Measurements from ENCODE around the gene YIPF2. TPM values are rescaled to one million over a fixed set of nuclear protein-coding genes. Genes with fewer than 3 reads are reported as not detected.

The YIPF2 gene
- total RNA-seq, 4 donors from 2014 or later = 40.5 to 100 (median 71.0) TPM

DNA sequence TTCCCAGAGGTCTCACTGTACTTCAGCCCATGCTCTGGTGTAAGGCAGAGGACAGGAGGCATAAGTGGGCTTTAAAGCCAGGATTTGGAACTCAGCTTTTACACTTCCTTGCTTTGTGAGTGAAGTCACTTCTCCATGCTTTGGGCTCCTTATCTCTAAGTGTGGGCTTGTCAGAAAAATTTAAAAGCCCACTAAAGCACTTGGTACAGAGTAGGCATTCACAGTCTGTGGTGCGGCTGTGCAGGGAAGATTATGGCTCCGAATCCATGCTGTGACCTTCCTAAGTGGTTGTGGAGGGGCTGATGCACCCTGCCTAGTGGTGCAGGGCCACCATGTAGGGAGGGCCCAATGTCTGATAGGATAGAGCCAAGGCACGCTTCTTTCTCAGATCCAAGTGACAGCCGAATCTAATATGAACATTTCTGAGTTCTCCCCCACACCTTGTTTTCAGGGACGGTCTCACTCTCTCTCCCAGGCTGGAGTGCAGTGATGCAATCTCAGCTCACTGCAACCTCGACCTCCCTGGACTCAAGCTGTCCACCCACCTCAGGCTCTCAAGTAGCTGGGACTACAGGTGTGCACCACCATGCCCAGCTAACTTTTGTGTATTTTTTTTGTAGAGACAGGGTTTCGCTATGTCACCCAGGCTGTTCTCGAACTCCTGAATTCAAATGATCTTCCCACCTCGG lies 7.1 kb upstream of the YIPF2 start:
- no peaks in the 10 kb centered on the region for H3K4me1 ChIP-seq
- no peaks in the 10 kb centered on the region for H3K36me3 ChIP-seq
- DNase-seq = no peak
- TF ChIP-seq, protein P1, sequence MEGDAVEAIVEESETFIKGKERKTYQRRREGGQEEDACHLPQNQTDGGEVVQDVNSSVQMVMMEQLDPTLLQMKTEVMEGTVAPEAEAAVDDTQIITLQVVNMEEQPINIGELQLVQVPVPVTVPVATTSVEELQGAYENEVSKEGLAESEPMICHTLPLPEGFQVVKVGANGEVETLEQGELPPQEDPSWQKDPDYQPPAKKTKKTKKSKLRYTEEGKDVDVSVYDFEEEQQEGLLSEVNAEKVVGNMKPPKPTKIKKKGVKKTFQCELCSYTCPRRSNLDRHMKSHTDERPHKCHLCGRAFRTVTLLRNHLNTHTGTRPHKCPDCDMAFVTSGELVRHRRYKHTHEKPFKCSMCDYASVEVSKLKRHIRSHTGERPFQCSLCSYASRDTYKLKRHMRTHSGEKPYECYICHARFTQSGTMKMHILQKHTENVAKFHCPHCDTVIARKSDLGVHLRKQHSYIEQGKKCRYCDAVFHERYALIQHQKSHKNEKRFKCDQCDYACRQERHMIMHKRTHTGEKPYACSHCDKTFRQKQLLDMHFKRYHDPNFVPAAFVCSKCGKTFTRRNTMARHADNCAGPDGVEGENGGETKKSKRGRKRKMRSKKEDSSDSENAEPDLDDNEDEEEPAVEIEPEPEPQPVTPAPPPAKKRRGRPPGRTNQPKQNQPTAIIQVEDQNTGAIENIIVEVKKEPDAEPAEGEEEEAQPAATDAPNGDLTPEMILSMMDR (IDR thresholded peaks at IDR 0.05) = no peak
- TF ChIP-seq POLR2A (IDR thresholded peaks at IDR 0.05) = no peak
- no peaks in the 10 kb centered on the region for H3K9me3 ChIP-seq
- intact Hi-C loops (cut with DNase I; ENCODE audit: low total_unique reads) = no loop called here
- no peaks in the 10 kb centered on the region for H3K27me3 ChIP-seq
- H3K4me3 ChIP-seq = no peak overlapping the region
- no peak overlapping the region for H3K27ac ChIP-seq

DNA sequence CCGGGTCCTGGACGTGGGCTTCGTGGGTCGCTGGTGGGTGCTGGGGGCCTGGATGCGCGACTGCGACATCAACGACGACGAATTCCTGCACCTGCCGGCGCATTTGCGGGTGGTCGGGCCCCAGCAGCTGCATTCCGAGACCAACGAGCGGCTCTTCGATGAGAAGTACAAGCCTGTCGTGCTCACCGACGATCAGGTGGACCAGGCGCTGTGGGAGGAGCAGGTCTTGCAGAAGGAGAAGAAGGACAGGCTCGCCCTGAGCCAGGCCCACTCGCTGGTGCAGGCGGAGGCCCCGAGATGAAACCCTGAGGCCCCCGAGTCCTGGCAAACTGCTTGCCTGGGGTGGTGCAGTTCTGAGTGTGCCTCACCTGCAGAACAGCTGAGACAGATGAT lies 959 bp upstream of the YIPF2 start:
- no peak for DNase-seq
- TF ChIP-seq, protein P1 (IDR thresholded peaks at IDR 0.05) = no peak
- no peak for TF ChIP-seq POLR2A (IDR thresholded peaks at IDR 0.05)
- Histone ChIP-seq H3K36me3 (no peaks in the 10 kb centered on the region), H3K9me3 (no peaks in the 10 kb centered on the region), H3K27me3 (no peaks in the 10 kb centered on the region), H3K4me3 (peak overlapping the region; percentile 82 to 96), H3K27ac (peak overlapping the region; percentile 79 to 82), H3K4me1 (peaks cover 0 to 9% of the 10 kb centered on the region in 2 donors)
- intact Hi-C loops (cut with DNase I; ENCODE audit: low total_unique reads) = no loop called here

DNA sequence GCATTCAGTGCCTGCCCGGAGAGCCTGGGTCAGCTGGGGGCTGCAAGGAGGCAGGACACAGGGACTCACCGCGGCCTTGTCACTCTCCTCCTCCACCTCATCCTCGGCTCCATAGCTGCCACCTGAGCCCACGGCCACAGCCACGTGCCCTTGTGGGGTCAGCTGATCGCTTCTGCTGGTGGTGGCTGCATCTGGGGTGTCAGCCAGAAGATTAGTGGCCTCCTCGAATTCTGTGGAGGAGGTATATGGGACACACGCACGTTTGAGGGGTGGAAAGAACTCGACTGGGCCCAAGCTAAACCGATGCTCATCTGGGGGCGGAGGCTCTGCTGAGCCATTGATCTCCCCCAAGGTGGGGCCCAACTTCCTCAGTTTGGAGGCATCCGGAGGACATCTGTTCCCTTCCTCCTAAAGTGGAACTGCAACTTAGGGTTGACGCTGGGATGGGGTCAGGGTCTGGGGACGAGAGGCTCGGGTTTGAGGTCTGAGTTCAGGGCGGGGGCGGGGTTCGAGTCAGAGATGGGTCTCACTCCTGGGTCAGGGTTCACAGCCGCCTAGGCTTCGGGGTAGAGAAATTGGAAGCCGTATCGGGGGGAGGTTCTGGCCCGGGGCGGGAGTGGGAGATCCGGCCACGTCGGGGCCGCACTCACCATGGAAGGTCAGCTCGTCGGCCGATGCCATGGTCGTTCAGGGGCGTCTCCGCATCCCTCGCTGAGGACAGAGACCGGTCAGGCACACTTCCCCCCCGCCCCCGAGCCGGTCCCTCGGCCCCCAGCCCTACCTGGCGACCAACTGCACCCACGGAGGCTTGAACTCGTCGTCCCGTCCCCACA lies 493 bp downstream of the YIPF2 start:
- no peaks in the 10 kb centered on the region for H3K9me3 ChIP-seq
- H3K4me3 ChIP-seq = peak overlapping the region; percentile 82 to 96
- no peaks in the 10 kb centered on the region for H3K27me3 ChIP-seq
- no peak for TF ChIP-seq POLR2A (IDR thresholded peaks at IDR 0.05)
- TF ChIP-seq, protein P1 (IDR thresholded peaks at IDR 0.05) = no peak
- peaks cover 0 to 9% of the 10 kb centered on the region in 2 donors for H3K4me1 ChIP-seq
- H3K27ac ChIP-seq = peak overlapping the region; percentile 79 to 82
- H3K36me3 ChIP-seq = no peaks in the 10 kb centered on the region
- intact Hi-C loops (cut with DNase I; ENCODE audit: low total_unique reads) = no loop called here
- DNase-seq = no peak

DNA sequence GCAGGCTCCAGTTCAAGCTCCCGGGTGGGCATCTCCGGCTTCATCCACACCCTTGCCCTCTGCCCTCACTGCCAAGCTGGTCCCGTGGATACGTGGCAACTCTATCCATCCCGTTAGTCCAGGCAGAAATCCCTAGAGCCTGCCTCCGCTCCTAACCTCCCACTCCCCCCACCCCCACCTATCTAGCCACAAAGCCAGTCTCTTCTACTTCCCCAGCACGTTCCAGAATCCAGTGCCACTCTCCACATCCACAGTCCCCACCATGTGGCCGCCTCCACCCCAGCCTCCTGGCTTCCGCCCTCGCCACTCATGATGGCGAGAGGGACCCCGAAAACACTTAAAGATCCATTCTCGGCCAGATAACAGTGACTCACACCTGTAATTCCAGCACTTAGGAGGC lies 3.8 kb downstream of the YIPF2 start:
- H3K27me3 ChIP-seq = no peaks in the 10 kb centered on the region
- no peak overlapping the region for H3K27ac ChIP-seq
- no peaks in the 10 kb centered on the region for H3K36me3 ChIP-seq
- no peak for DNase-seq
- no peak overlapping the region for H3K4me3 ChIP-seq
- H3K4me1 ChIP-seq = peaks cover 0 to 4% of the 10 kb centered on the region in 2 donors
- TF ChIP-seq, protein P1 (IDR thresholded peaks at IDR 0.05) = no peak
- intact Hi-C loops (cut with DNase I; ENCODE audit: low total_unique reads) = no loop called here
- H3K9me3 ChIP-seq = no peaks in the 10 kb centered on the region
